A673 (cell line): Measurements from ENCODE around the gene SERPINA6. TPM values are rescaled to one million over a fixed set of nuclear protein-coding genes. Genes with fewer than 3 reads are reported as not detected.

Source experiments
- BruUV-seq: library from RNA; stranded (reverse); fragments of 400-500 nt; replicated peaks from 2 replicates; lab custom pipeline; 2021; lab: Mats Ljungman, UMichigan
- CTCF ChIA-PET: fragments of 300-600 bp; sonication (Branson Sonifier 250); formaldehyde crosslinking; loops from one replicate; lab custom pipeline; 2022; ENCODE audit warnings: antibody characterized with exemption; lab: Charles Lee
- POLR2A ChIA-PET: fragments of 300-600 bp; sonication (Branson Sonifier 250); formaldehyde crosslinking; loops from one replicate; lab custom pipeline; 2022; ENCODE audit warnings: antibody characterized with exemption; ENCODE audit not compliant: low non-redundant PET; lab: Charles Lee
- DNase-seq: peaks from one replicate; pipeline ENCODE4 v3.0.0-alpha.2; 2015; ENCODE audit warnings: low spot score
- H3K27ac ChIP-seq: fragments of 200-600 bp; sonication (generic); 2 replicates; pipeline ENCODE4 v1.5.1; 2016; ENCODE audit warnings: mixed run types, low read depth, mild to moderate bottlenecking, mixed read lengths, antibody characterized with exemption, low read length; ENCODE audit not compliant: poor library complexity, severe bottlenecking
- H3K27me3 ChIP-seq: fragments of 200-600 bp; sonication (generic); replicated peaks from 2 replicates; pipeline ENCODE4 v1.6.1; 2017; ENCODE audit warnings: mixed run types, low read depth, mild to moderate bottlenecking, mixed read lengths, antibody characterized with exemption, low read length; ENCODE audit not compliant: insufficient read depth, poor library complexity
- H3K36me3 ChIP-seq: fragments of 200-600 bp; sonication (generic); 2 replicates; pipeline ENCODE4 v1.6.1; 2016; ENCODE audit warnings: mixed run types, mild to moderate bottlenecking, mixed read lengths, antibody characterized with exemption, low read length; ENCODE audit not compliant: insufficient read depth, poor library complexity, severe bottlenecking
- H3K4me1 ChIP-seq: fragments of 200-600 bp; sonication (generic); 2 replicates; pipeline ENCODE4 v1.6.1; 2017; ENCODE audit warnings: mixed run types, mild to moderate bottlenecking, mixed read lengths, antibody characterized with exemption, low read length; ENCODE audit not compliant: insufficient read depth, poor library complexity, severe bottlenecking
- H3K4me3 ChIP-seq: fragments of 200-600 bp; sonication (generic); 2 replicates; pipeline ENCODE4 v1.5.1; 2016; ENCODE audit warnings: low read depth, mixed run types, mild to moderate bottlenecking, mixed read lengths, low read length; ENCODE audit not compliant: poor library complexity, severe bottlenecking
- H3K9me3 ChIP-seq: fragments of 200-600 bp; sonication (generic); 2 replicates; pipeline ENCODE4 v1.6.1; 2016; ENCODE audit warnings: mixed run types, low read depth, mild to moderate bottlenecking, mixed read lengths, antibody characterized with exemption, low read length; ENCODE audit not compliant: poor library complexity, severe bottlenecking
- EZH2 ChIP-seq: fragments of 200-600 bp; sonication (generic); IDR thresholded peaks from 2 replicates; pipeline ENCODE4 v1.6.1; 2017; ENCODE audit warnings: borderline replicate concordance, low read depth, mild to moderate bottlenecking, mixed read lengths, antibody characterized with exemption, low read length; ENCODE audit not compliant: poor library complexity, severe bottlenecking
- intact Hi-C: fragments of 100-400 bp; cut with micrococcal nuclease; formaldehyde crosslinking; loops from one replicate; pipeline ENCODE4 v1.10.0; 2022; ENCODE audit not compliant: unreplicated experiment
- total RNA-seq: library from RNA; stranded (reverse); gene quantifications from 2 replicates; pipeline ENCODE4 v1.2.3, GENCODE V29; 2021
- TF ChIP-seq, protein P1 (sequence below): fragments of 300-800, 200-600 bp; sonication (generic); conservative IDR thresholded peaks from 2 replicates; pipeline ENCODE4 v1.5.1; 2017; ENCODE audit warnings: low read depth, mild to moderate bottlenecking, antibody characterized with exemption, low read length, moderate library complexity, mixed read lengths

SERPINA6 gene
- total RNA-seq, 1 experiment from 2014 or later: not detected

DNA sequence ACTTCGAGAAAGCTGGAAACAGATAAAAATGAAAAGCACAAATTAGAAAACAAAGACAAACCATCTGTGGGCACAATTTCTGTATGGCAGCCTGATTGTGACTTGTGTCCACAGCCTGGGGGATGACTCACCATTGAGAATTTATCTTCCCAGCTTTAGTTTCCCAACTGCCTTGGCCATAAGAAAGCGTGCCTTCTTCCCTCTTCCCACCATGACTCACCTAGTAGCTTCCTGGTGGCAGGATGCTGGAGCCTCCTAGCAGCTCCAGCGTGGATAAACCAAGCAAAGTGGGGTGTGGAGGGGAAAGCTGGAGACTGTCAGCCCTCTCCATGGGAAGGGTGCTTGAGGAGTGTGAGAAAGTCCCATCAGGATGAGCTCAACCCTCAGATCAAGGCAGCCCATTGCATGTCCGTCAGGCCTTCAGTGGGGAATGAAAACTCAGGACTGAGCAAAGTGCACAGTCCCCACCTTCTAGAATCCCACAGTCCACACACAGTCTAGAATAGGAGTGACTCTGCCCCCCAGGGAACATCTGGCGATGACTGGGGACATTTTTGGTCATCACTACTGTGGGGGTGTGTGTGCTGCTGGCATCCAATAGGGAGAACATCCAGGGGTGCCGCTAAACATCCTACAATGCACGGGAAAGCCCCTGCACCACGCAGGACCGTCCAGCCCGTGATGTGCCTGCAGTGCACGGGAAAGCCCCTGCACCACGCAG lies 22.4 kb upstream of the SERPINA6 start:
- POLR2A ChIA-PET: no interaction called here

DNA sequence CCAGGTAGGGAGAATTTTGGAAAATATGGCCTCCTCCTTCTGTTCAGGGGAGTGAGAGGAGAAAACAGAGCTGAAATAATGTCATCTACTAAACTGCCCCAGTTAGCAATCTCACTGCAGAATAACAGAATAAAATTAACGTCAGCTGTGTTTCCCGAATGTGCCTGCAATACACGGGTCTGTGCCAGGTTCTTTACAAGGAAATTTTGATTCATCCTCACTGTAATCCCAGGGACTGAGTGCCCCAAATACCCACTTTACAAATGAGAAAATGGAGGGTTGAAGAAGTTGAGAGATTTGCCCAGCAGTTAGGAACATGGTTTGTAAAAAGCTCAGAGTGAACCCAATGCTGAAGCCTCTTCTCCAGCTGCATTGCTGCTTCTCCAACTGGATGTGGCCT lies 21.3 kb upstream of the SERPINA6 start:
- Histone ChIP-seq H3K9me3 (no peaks in the 10 kb centered on the region), H3K4me1 (no peaks in the 10 kb centered on the region), H3K4me3 (no peak overlapping the region), H3K36me3 (no peaks in the 10 kb centered on the region), H3K27ac (no peak overlapping the region), H3K27me3 (no peaks in the 10 kb centered on the region)
- no peak for DNase-seq
- no TSS peak for BruUV-seq
- POLR2A ChIA-PET: interaction anchor here (0.6 kb wide), 1 partner anchor 462 kb away, joined by 3 read pairs; no protein-coding TSS in a partner anchor
- intact Hi-C loops: no loop called here
- TF ChIP-seq, protein P1, sequence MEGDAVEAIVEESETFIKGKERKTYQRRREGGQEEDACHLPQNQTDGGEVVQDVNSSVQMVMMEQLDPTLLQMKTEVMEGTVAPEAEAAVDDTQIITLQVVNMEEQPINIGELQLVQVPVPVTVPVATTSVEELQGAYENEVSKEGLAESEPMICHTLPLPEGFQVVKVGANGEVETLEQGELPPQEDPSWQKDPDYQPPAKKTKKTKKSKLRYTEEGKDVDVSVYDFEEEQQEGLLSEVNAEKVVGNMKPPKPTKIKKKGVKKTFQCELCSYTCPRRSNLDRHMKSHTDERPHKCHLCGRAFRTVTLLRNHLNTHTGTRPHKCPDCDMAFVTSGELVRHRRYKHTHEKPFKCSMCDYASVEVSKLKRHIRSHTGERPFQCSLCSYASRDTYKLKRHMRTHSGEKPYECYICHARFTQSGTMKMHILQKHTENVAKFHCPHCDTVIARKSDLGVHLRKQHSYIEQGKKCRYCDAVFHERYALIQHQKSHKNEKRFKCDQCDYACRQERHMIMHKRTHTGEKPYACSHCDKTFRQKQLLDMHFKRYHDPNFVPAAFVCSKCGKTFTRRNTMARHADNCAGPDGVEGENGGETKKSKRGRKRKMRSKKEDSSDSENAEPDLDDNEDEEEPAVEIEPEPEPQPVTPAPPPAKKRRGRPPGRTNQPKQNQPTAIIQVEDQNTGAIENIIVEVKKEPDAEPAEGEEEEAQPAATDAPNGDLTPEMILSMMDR: no peak
- no peak for TF ChIP-seq EZH2
- CTCF ChIA-PET: interaction anchor here (0.7 kb wide), 1 partner anchor 142 kb away, joined by 3 read pairs; no protein-coding TSS in a partner anchor

More for the DNA sequence above, 22.4 kb upstream of the SERPINA6 start:
- H3K4me3 ChIP-seq: no peak overlapping the region
- intact Hi-C loops: no loop called here
- H3K9me3 ChIP-seq: no peaks in the 10 kb centered on the region
- CTCF ChIA-PET: no interaction called here
- H3K36me3 ChIP-seq: no peaks in the 10 kb centered on the region
- no peak for TF ChIP-seq EZH2
- TF ChIP-seq, protein P1: no peak
- no peaks in the 10 kb centered on the region for H3K4me1 ChIP-seq
- BruUV-seq: no TSS peak
- peak; percentile 20 for DNase-seq
- no peaks in the 10 kb centered on the region for H3K27me3 ChIP-seq
- no peak overlapping the region for H3K27ac ChIP-seq

DNA sequence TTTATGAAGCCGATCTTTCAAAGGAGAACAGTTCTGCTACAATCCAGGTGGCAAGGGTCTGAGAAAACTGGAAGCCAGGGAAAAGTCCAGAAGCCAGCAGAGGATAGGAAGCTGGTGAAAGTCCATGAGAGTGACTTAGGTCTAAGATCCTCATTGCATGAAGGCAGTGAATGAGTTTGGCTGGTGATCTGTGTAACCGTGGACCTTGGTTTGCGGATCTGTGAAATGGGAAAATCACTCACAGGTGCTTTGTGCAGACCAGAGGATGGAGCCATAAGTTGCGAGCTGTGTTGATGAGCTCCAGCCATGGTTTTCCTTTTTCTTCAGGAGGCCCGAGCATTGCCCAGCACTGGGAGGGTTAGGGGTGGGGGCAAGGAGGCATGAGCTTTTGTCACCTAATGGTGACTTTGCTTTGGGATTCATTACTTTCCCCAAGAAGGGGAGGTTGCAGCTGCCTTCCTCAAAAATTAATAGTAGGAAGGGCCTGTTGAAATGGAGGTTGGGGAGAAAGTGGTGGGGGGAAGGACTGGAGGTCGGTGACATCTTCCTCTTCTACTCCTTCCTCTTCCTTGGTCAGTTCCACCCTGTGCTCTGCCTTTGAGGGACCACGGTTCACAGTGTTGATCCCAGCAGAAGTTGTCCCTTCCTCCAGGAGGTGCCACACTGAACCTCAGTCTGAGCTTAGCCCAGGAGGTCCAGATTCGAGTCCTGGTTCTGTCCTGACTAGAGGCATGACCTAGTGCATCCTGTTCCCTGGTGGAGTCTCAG lies 20.3 kb upstream of the SERPINA6 start:
- no peaks in the 10 kb centered on the region for H3K27me3 ChIP-seq
- BruUV-seq: no TSS peak
- POLR2A ChIA-PET: no interaction called here
- CTCF ChIA-PET: no interaction called here
- H3K9me3 ChIP-seq: no peaks in the 10 kb centered on the region
- H3K36me3 ChIP-seq: no peaks in the 10 kb centered on the region
- no peak for DNase-seq
- H3K4me3 ChIP-seq: no peak overlapping the region
- intact Hi-C loops: no loop called here
- H3K4me1 ChIP-seq: no peaks in the 10 kb centered on the region
- H3K27ac ChIP-seq: no peak overlapping the region
- no peak for TF ChIP-seq EZH2
- TF ChIP-seq, protein P1: no peak
